GM12875 (cell line): ENCODE data around the gene TRAPPC6A.

Experiments used
- H3K4me3 ChIP-seq: one replicate; pipeline ENCODE4 v1.5.1; 2011; ENCODE audit warnings: low read depth, low read length, control low read depth
- CTCF ChIP-seq: IDR thresholded peaks from 2 replicates; pipeline ENCODE4 v1.5.1; 2011; ENCODE audit warnings: low read depth, mild to moderate bottlenecking, control low read depth, inconsistent platforms, low read length, moderate library complexity, borderline replicate concordance; ENCODE audit not compliant: insufficient read depth

Gene TRAPPC6A

GRCh38 chr19:45205810-45206209 lies 27.8 kb upstream of the TRAPPC6A start:
- no peak for TF ChIP-seq CTCF
- no peak overlapping the region for H3K4me3 ChIP-seq

GRCh38 chr19:45202637-45203036 lies 24.6 kb upstream of the TRAPPC6A start:
- no peak for TF ChIP-seq CTCF
- H3K4me3 ChIP-seq: no peak overlapping the region

GRCh38 chr19:45200568-45200967 lies 22.5 kb upstream of the TRAPPC6A start:
- H3K4me3 ChIP-seq: no peak overlapping the region
- TF ChIP-seq CTCF: no peak

GRCh38 chr19:45195764-45196163 lies 17.7 kb upstream of the TRAPPC6A start:
- H3K4me3 ChIP-seq: no peak overlapping the region
- no peak for TF ChIP-seq CTCF

GRCh38 chr19:45191375-45191774 lies 13.3 kb upstream of the TRAPPC6A start:
- no peak overlapping the region for H3K4me3 ChIP-seq
- no peak for TF ChIP-seq CTCF

- no peak for TF ChIP-seq CTCF
- no peak overlapping the region for H3K4me3 ChIP-seq
These were observed 11.9 kb upstream of the TRAPPC6A start for GRCh38 chr19:45189971-45190370.

- H3K4me3 ChIP-seq: no peak overlapping the region
These were observed 9.5 kb upstream of the TRAPPC6A start for GRCh38 chr19:45187421-45188100.

More at GRCh38 chr19:45187421-45188100, 9.5 kb upstream of the TRAPPC6A start:
- TF ChIP-seq CTCF: peak; percentile 72
